ENCODE results near the gene MRPL19. TPM values are rescaled to one million over a fixed set of nuclear protein-coding genes. Genes with fewer than 3 reads are reported as not detected.

MRPL19 gene
- total RNA-seq, 2 donors from 2014 or later = 58.3 to 62.0 TPM

- no peaks in the 10 kb centered on the region for H3K36me3 ChIP-seq
- no peaks in the 10 kb centered on the region for H3K4me1 ChIP-seq
- no peak overlapping the region for H3K27ac ChIP-seq
- H3K4me3 ChIP-seq = no peak overlapping the region
- no peak for TF ChIP-seq CTCF (IDR thresholded peaks at IDR 0.05)
- no peak overlapping the region for H3K9ac ChIP-seq (ENCODE audit: low read depth in 2 of 2, low read length in 2 of 2)
- no peaks in the 10 kb centered on the region for H3K27me3 ChIP-seq
- no peak for DNase-seq
- intact Hi-C loops (cut with DNase I) = no loop called here
- H3K9me3 ChIP-seq = no peaks in the 10 kb centered on the region
These were observed 29.6 kb upstream of the MRPL19 start for GRCh38 chr2:75616933-75617332.

GRCh38 chr2:75619956-75620740 lies 26.4 kb upstream of the MRPL19 start:
- no peaks in the 10 kb centered on the region for H3K27me3 ChIP-seq
- no peak overlapping the region for H3K9ac ChIP-seq (ENCODE audit: low read depth in 2 of 2, low read length in 2 of 2)
- H3K27ac ChIP-seq = no peak overlapping the region
- H3K4me1 ChIP-seq = no peaks in the 10 kb centered on the region
- no peaks in the 10 kb centered on the region for H3K36me3 ChIP-seq
- TF ChIP-seq CTCF (IDR thresholded peaks at IDR 0.05) = no peak
- H3K9me3 ChIP-seq = no peaks in the 10 kb centered on the region
- intact Hi-C loops (cut with DNase I) = no loop called here
- H3K4me3 ChIP-seq = no peak overlapping the region
- no peak for DNase-seq

GRCh38 chr2:75621228-75621627 lies 25.4 kb upstream of the MRPL19 start:
- H3K9ac ChIP-seq (ENCODE audit: low read depth in 2 of 2, low read length in 2 of 2) = no peak overlapping the region
- no peak for DNase-seq
- TF ChIP-seq CTCF (IDR thresholded peaks at IDR 0.05) = no peak
- no peaks in the 10 kb centered on the region for H3K27me3 ChIP-seq
- H3K4me3 ChIP-seq = no peak overlapping the region
- intact Hi-C loops (cut with DNase I) = no loop called here
- no peaks in the 10 kb centered on the region for H3K4me1 ChIP-seq
- no peaks in the 10 kb centered on the region for H3K36me3 ChIP-seq
- no peaks in the 10 kb centered on the region for H3K9me3 ChIP-seq
- H3K27ac ChIP-seq = no peak overlapping the region

GRCh38 chr2:75622500-75622899 lies 24.1 kb upstream of the MRPL19 start:
- DNase-seq = no peak
- no peak for TF ChIP-seq CTCF (IDR thresholded peaks at IDR 0.05)
- intact Hi-C loops (cut with DNase I) = no loop called here
- H3K4me3 ChIP-seq = no peak overlapping the region
- no peaks in the 10 kb centered on the region for H3K36me3 ChIP-seq
- no peaks in the 10 kb centered on the region for H3K9me3 ChIP-seq
- no peaks in the 10 kb centered on the region for H3K4me1 ChIP-seq
- H3K27me3 ChIP-seq = no peaks in the 10 kb centered on the region
- no peak overlapping the region for H3K27ac ChIP-seq
- no peak overlapping the region for H3K9ac ChIP-seq (ENCODE audit: low read depth in 2 of 2, low read length in 2 of 2)

- Histone ChIP-seq H3K9me3 (no peaks in the 10 kb centered on the region), H3K36me3 (no peaks in the 10 kb centered on the region), H3K4me1 (no peaks in the 10 kb centered on the region), H3K27me3 (no peaks in the 10 kb centered on the region), H3K27ac (no peak overlapping the region), H3K9ac (ENCODE audit: low read depth in 2 of 2, low read length in 2 of 2) (no peak overlapping the region), H3K4me3 (no peak overlapping the region)
- intact Hi-C loops (cut with DNase I) = no loop called here
- TF ChIP-seq CTCF (IDR thresholded peaks at IDR 0.05) = no peak
- no peak for DNase-seq
These were observed 23.7 kb upstream of the MRPL19 start for GRCh38 chr2:75622929-75623328.

Measured in colonic mucosa (tissue), 4 donors.